ENCODE results near the gene RNF212B. TPM values are rescaled to one million over a fixed set of nuclear protein-coding genes. Genes with fewer than 3 reads are reported as not detected.
A peak's percentile ranks its signal among the peaks of the same experiment; 100 is the strongest.

RNF212B gene
- total and polyA plus RNA-seq, 2 of the 13 experiments (the other 11 are each of a cell fraction or from before 2014, with no cell fraction given), result 0.05 TPM; not detected in 1

DNA sequence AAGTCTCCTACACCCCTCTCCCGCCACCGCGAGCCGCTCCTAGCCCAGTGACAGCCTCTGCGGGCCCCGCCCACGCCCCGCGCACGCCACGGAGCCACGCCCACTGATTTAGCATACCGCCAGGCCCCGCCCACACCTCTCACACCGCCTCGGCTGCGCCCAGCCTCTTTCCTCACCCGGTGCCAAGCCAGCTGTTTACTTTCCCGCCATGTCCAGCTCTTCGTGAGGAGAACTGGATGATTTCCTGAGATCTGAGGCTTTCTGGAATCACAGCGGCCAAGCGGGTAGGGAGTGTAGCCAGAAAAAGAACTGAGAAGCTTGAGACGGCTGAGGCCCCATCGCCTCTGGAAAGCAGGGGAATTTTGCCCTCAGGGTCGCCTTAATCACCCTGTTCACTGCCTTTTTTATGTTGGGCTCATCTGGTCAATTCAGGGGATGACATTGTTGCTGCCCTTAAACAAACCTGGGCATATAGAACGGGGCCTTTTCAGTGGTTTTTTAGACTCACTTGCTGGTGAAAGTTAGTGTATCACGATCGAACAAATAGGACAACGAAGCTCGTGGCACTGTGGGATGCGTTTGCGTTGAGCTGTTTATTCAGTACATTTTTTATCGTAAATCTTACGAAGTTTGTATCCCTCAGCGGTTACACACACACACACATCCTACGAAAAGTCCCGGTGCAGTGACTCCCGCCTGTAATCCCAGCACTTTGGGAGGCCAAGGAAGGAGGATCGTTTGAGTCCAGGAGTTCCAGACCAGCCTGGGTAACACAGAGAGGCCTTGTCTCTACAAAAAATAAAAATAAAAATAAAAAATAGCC lies at the start of gene RNF212B (continued):
- TF ChIP-seq, protein P1, sequence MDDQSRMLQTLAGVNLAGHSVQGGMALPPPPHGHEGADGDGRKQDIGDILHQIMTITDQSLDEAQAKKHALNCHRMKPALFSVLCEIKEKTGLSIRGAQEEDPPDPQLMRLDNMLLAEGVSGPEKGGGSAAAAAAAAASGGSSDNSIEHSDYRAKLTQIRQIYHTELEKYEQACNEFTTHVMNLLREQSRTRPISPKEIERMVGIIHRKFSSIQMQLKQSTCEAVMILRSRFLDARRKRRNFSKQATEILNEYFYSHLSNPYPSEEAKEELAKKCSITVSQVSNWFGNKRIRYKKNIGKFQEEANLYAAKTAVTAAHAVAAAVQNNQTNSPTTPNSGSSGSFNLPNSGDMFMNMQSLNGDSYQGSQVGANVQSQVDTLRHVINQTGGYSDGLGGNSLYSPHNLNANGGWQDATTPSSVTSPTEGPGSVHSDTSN (CRISPR knock-in tag; IDR thresholded peaks at IDR 0.05; ENCODE audit: borderline replicate concordance), result no peak
- TF ChIP-seq ZNF552 (CRISPR knock-in tag; IDR thresholded peaks at IDR 0.05; ENCODE audit: borderline replicate concordance) (no peak), TBP (CRISPR knock-in tag; IDR thresholded peaks at IDR 0.05) (no peak), SP5 (CRISPR knock-in tag; IDR thresholded peaks at IDR 0.05; ENCODE audit: borderline replicate concordance, low read depth) (peak; percentile 41), MED8 (CRISPR knock-in tag; IDR thresholded peaks at IDR 0.05; ENCODE audit: insufficient replicate concordance) (no peak), ZNF761 (CRISPR knock-in tag; conservative IDR thresholded peaks at IDR 0.05) (no peak), ZNF432 (CRISPR knock-in tag; IDR thresholded peaks at IDR 0.05; ENCODE audit: borderline replicate concordance) (no peak), MIXL1 (CRISPR knock-in tag; IDR thresholded peaks at IDR 0.05) (no peak), HMGA1 (CRISPR knock-in tag; conservative IDR thresholded peaks at IDR 0.05) (no peak), ZNF777 (CRISPR knock-in tag; IDR thresholded peaks at IDR 0.05) (no peak), GTF2F1 (IDR thresholded peaks at IDR 0.05; ENCODE audit: low read length) (no peak), ZFP82 (CRISPR knock-in tag; IDR thresholded peaks at IDR 0.05; ENCODE audit: borderline replicate concordance) (no peak), ZNF121 (CRISPR knock-in tag; IDR thresholded peaks at IDR 0.05) (no peak), ZNF24 (IDR thresholded peaks at IDR 0.05) (no peak), DNMT3B (CRISPR knock-in tag; conservative IDR thresholded peaks at IDR 0.05) (no peak), NFE2 (CRISPR knock-in tag; IDR thresholded peaks at IDR 0.05) (no peak), RAD51 (IDR thresholded peaks at IDR 0.05; ENCODE audit: borderline replicate concordance) (no peak)
- TF ChIP-seq, protein P2, sequence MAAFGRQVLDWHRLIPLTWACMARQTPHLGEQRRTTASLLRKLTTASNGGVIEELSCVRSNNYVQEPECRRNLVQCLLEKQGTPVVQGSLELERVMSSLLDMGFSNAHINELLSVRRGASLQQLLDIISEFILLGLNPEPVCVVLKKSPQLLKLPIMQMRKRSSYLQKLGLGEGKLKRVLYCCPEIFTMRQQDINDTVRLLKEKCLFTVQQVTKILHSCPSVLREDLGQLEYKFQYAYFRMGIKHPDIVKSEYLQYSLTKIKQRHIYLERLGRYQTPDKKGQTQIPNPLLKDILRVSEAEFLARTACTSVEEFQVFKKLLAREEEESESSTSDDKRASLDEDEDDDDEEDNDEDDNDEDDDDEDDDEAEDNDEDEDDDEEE (CRISPR knock-in tag; IDR thresholded peaks at IDR 0.05), result no peak
- TF ChIP-seq, protein P3, sequence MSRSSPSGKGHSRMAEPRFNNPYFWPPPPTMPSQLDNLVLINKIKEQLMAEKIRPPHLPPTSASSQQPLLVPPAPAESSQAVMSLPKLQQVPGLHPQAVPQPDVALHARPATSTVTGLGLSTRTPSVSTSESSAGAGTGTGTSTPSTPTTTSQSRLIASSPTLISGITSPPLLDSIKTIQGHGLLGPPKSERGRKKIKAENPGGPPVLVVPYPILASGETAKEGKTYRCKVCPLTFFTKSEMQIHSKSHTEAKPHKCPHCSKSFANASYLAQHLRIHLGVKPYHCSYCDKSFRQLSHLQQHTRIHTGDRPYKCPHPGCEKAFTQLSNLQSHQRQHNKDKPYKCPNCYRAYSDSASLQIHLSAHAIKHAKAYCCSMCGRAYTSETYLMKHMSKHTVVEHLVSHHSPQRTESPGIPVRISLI (CRISPR knock-in tag; IDR thresholded peaks at IDR 0.05; ENCODE audit: borderline replicate concordance), result peak; percentile 38; the same call in 1 of the 2 replicates
- TF ChIP-seq, protein P4, sequence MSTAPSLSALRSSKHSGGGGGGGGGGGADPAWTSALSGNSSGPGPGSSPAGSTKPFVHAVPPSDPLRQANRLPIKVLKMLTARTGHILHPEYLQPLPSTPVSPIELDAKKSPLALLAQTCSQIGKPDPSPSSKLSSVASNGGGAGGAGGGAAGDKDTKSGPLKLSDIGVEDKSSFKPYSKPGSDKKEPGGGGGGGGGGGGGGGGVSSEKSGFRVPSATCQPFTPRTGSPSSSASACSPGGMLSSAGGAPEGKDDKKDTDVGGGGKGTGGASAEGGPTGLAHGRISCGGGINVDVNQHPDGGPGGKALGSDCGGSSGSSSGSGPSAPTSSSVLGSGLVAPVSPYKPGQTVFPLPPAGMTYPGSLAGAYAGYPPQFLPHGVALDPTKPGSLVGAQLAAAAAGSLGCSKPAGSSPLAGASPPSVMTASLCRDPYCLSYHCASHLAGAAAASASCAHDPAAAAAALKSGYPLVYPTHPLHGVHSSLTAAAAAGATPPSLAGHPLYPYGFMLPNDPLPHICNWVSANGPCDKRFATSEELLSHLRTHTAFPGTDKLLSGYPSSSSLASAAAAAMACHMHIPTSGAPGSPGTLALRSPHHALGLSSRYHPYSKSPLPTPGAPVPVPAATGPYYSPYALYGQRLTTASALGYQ (CRISPR knock-in tag; IDR thresholded peaks at IDR 0.05), result no peak
- TF ChIP-seq, protein P5, sequence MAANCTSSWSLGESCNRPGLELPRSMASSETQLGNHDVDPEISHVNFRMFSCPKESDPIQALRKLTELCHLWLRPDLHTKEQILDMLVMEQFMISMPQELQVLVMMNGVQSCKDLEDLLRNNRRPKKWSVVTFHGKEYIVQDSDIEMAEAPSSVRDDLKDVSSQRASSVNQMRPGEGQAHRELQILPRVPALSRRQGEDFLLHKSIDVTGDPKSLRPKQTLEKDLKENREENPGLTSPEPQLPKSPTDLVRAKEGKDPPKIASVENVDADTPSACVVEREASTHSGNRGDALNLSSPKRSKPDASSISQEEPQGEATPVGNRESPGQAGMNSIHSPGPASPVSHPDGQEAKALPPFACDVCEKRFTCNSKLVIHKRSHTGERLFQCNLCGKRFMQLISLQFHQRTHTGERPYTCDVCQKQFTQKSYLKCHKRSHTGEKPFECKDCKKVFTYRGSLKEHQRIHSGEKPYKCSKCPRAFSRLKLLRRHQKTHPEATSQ (CRISPR knock-in tag; IDR thresholded peaks at IDR 0.05; ENCODE audit: borderline replicate concordance), result no peak
- TF ChIP-seq, protein P6, sequence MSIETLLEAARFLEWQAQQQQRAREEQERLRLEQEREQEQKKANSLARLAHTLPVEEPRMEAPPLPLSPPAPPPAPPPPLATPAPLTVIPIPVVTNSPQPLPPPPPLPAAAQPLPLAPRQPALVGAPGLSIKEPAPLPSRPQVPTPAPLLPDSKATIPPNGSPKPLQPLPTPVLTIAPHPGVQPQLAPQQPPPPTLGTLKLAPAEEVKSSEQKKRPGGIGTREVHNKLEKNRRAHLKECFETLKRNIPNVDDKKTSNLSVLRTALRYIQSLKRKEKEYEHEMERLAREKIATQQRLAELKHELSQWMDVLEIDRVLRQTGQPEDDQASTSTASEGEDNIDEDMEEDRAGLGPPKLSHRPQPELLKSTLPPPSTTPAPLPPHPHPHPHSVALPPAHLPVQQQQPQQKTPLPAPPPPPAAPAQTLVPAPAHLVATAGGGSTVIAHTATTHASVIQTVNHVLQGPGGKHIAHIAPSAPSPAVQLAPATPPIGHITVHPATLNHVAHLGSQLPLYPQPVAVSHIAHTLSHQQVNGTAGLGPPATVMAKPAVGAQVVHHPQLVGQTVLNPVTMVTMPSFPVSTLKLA (IDR thresholded peaks at IDR 0.05), result no peak

All from HepG2 (cell line).